Hepatocyte (in vitro differentiated cells): ENCODE measurements around the gene MACROD2. TPM values are rescaled to one million over a fixed set of nuclear protein-coding genes. Genes with fewer than 3 reads are reported as not detected.

ENCODE experiments used
- DNase-seq: peaks from one replicate; pipeline ENCODE4 v3.0.0-alpha.2; 2016; ENCODE audit warnings: low spot score
- H2AFZ ChIP-seq: fragments of 200-600 bp; sonication (generic); 2 replicates; pipeline ENCODE4 v1.6.0; 2016; ENCODE audit warnings: antibody characterized with exemption, mild to moderate bottlenecking
- H3K27ac ChIP-seq: fragments of 200-600 bp; sonication (generic); 2 replicates; pipeline ENCODE4 v1.5.1; 2016; ENCODE audit warnings: mild to moderate bottlenecking
- H3K27me3 ChIP-seq: fragments of 200-600 bp; sonication (generic); 2 replicates; pipeline ENCODE4 v1.6.1; 2016
- H3K36me3 ChIP-seq: fragments of 200-600 bp; sonication (generic); replicated peaks from 2 replicates; pipeline ENCODE4 v1.5.1; 2016; ENCODE audit warnings: low read depth; ENCODE audit not compliant: insufficient read depth
- H3K4me1 ChIP-seq: fragments of 200-600 bp; sonication (generic); 2 replicates; pipeline ENCODE4 v1.5.1; 2016; ENCODE audit warnings: mild to moderate bottlenecking, moderate library complexity; ENCODE audit not compliant: insufficient read depth
- H3K4me2 ChIP-seq: fragments of 200-600 bp; sonication (generic); 2 replicates; pipeline ENCODE4 v1.6.0; 2016
- H3K4me3 ChIP-seq: fragments of 200-600 bp; sonication (generic); 2 replicates; pipeline ENCODE4 v1.5.1; 2016; ENCODE audit warnings: mild to moderate bottlenecking
- H3K79me2 ChIP-seq: fragments of 200-600 bp; sonication (generic); 2 replicates; pipeline ENCODE4 v1.6.0; 2017; ENCODE audit warnings: mild to moderate bottlenecking
- H3K9me2 ChIP-seq: fragments of 200-600 bp; sonication (generic); replicated peaks from 2 replicates; pipeline ENCODE4 v1.6.0; 2017; ENCODE audit warnings: mild to moderate bottlenecking; ENCODE audit not compliant: insufficient read depth
- H3K9me3 ChIP-seq: fragments of 200-600 bp; sonication (generic); 2 replicates; pipeline ENCODE4 v1.5.1; 2016; ENCODE audit warnings: low read depth, mild to moderate bottlenecking
- H4K20me1 ChIP-seq: fragments of 200-600 bp; sonication (generic); 2 replicates; pipeline ENCODE4 v1.6.0; 2016; ENCODE audit warnings: mild to moderate bottlenecking; ENCODE audit not compliant: insufficient read depth, poor library complexity, severe bottlenecking
- EZH2 ChIP-seq: fragments of 200-600 bp; sonication (generic); IDR thresholded peaks from 2 replicates; pipeline ENCODE4 v1.6.1; 2016; ENCODE audit warnings: antibody characterized with exemption, mild to moderate bottlenecking, borderline replicate concordance
- EZH2phosphoT487 ChIP-seq: fragments of 200-600 bp; sonication (generic); IDR thresholded peaks from one replicate; pipeline ENCODE4 v1.6.1; 2018; ENCODE audit warnings: antibody characterized with exemption, mild to moderate bottlenecking, low read depth, moderate library complexity; ENCODE audit not compliant: unreplicated experiment, severe bottlenecking
- WGBS: methylation state at CpG from one replicate; pipeline ENCODE4 v1.1.6; 2016; ENCODE audit warnings: low lambda C conversion rate; ENCODE audit errors: missing lambda C conversion rate; 5-methylcytosine and 5-hydroxymethylcytosine counted together
- polyA plus RNA-seq: library from polyadenylated mRNA; unstranded; fragments of >200 nt; fragmentation: Nextera tagmentation; extraction: Ambion mirVana; gene quantifications from 2 replicates; pipeline ENCODE4 v1.2.1, GENCODE V29; 2016
- total RNA-seq: library from RNA; depleted of rRNA; stranded (reverse); fragments of >200 nt; gene quantifications from 2 replicates; pipeline ENCODE4 v1.2.3, GENCODE V29; 2014
- TF ChIP-seq, protein P1 (sequence below): fragments of 200-600 bp; sonication (generic); IDR thresholded peaks from 2 replicates; pipeline ENCODE4 v1.5.1; 2016; ENCODE audit warnings: antibody characterized with exemption, mild to moderate bottlenecking; ENCODE audit not compliant: poor library complexity

Gene MACROD2
- total and polyA plus RNA-seq, 2 experiments from 2014 or later: 2.4 to 3.1 TPM

DNA sequence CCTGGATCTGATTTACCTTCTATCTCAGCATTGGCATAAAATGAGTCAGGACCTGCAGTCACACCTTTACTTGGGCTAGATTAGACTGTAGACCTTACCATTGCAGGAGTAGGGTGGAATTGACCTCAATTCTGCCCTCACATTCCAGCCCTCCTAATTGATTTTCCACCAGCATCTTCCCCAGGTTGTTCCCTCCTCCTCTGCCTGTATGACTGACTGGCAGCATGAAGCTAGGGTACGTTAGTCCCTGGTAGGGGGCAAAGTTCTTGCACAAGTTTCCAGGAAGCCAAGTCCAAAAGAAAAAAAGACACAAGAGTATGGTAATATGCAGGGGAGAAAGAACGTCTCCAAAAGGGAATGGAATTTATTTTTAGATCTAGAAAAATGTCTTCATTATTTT is 567.7 kb downstream of the MACROD2 start:
- no peaks in the 10 kb centered on the region for H3K79me2 ChIP-seq
- no peaks in the 10 kb centered on the region for H3K4me1 ChIP-seq
- H3K9me2 ChIP-seq: no peaks in the 10 kb centered on the region
- no peak overlapping the region for H3K4me2 ChIP-seq
- no peak for DNase-seq
- TF ChIP-seq, protein P1, sequence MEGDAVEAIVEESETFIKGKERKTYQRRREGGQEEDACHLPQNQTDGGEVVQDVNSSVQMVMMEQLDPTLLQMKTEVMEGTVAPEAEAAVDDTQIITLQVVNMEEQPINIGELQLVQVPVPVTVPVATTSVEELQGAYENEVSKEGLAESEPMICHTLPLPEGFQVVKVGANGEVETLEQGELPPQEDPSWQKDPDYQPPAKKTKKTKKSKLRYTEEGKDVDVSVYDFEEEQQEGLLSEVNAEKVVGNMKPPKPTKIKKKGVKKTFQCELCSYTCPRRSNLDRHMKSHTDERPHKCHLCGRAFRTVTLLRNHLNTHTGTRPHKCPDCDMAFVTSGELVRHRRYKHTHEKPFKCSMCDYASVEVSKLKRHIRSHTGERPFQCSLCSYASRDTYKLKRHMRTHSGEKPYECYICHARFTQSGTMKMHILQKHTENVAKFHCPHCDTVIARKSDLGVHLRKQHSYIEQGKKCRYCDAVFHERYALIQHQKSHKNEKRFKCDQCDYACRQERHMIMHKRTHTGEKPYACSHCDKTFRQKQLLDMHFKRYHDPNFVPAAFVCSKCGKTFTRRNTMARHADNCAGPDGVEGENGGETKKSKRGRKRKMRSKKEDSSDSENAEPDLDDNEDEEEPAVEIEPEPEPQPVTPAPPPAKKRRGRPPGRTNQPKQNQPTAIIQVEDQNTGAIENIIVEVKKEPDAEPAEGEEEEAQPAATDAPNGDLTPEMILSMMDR: no peak
- TF ChIP-seq EZH2 (no peak), EZH2phosphoT487 (no peak)
- no peaks in the 10 kb centered on the region for H3K9me3 ChIP-seq
- WGBS: 84% methylated on average over 2 of the region's 2 CpGs
- no peaks in the 10 kb centered on the region for H3K27me3 ChIP-seq
- H3K27ac ChIP-seq: no peak overlapping the region
- no peak overlapping the region for H3K4me3 ChIP-seq
- H3K36me3 ChIP-seq: no peaks in the 10 kb centered on the region
- H4K20me1 ChIP-seq: no peaks in the 10 kb centered on the region
- H2AFZ ChIP-seq: no peak overlapping the region

DNA sequence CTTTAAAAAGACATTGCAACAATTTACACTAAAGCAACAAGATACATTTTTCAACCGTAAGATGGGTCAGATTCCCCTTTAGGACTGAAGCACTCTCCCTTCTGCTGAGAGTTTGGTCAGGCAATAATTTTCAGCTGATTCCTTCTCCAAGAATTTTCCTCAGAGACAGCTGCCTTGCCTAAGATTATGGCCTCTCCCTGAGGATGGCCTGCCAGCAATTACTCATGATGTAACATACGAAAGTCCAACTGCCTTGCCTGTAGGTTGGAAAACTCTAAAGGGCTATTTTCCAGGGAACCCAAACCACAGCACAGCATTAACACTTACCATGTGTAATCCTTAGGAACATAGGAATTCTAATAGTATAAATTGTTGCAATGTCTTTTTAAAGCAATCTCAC is 571.2 kb downstream of the MACROD2 start:
- Histone ChIP-seq H3K4me3 (no peak overlapping the region), H3K36me3 (no peaks in the 10 kb centered on the region), H3K4me2 (no peak overlapping the region), H3K27me3 (no peaks in the 10 kb centered on the region), H3K9me3 (no peaks in the 10 kb centered on the region), H3K4me1 (peaks cover 6% of the 10 kb centered on the region), H4K20me1 (no peaks in the 10 kb centered on the region), H2AFZ (no peak overlapping the region), H3K27ac (no peak overlapping the region), H3K79me2 (no peaks in the 10 kb centered on the region), H3K9me2 (no peaks in the 10 kb centered on the region)
- DNase-seq: peak; percentile 34
- WGBS: 81% methylated on average over 2 of the region's 2 CpGs
- no peak for TF ChIP-seq EZH2phosphoT487
- TF ChIP-seq EZH2: no peak
- TF ChIP-seq, protein P1: no peak

DNA sequence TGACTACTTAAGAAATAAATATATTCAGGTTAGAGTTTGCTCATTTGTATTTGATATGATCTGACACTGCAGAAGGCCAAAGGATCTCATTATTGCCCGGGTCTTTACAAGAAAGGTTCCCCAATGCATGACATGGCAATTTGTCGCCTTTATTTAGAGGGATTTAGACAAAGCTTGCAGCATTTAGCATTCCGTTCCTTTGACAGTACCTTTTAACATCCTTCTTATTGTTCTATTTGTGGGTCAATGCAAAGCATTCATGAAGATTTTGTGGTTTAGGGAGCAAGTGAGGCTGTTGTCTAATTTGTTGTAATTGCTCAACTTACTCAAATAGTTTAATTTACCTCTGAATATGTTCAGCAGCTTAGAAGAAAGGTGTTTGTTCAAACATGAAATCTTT is 572.9 kb downstream of the MACROD2 start:
- Histone ChIP-seq H4K20me1 (no peaks in the 10 kb centered on the region), H3K4me2 (peak overlapping the region; percentile 50), H3K27me3 (no peaks in the 10 kb centered on the region), H3K79me2 (no peaks in the 10 kb centered on the region), H3K4me3 (no peak overlapping the region), H2AFZ (no peak overlapping the region), H3K36me3 (no peaks in the 10 kb centered on the region), H3K4me1 (peaks cover 6% of the 10 kb centered on the region), H3K9me2 (no peaks in the 10 kb centered on the region), H3K27ac (peak overlapping the region; percentile 9), H3K9me3 (no peaks in the 10 kb centered on the region)
- TF ChIP-seq EZH2phosphoT487: no peak
- no peak for TF ChIP-seq EZH2
- TF ChIP-seq, protein P1: no peak
- no peak for DNase-seq
- 52% methylated on average over 3 of the region's 3 CpGs for WGBS

DNA sequence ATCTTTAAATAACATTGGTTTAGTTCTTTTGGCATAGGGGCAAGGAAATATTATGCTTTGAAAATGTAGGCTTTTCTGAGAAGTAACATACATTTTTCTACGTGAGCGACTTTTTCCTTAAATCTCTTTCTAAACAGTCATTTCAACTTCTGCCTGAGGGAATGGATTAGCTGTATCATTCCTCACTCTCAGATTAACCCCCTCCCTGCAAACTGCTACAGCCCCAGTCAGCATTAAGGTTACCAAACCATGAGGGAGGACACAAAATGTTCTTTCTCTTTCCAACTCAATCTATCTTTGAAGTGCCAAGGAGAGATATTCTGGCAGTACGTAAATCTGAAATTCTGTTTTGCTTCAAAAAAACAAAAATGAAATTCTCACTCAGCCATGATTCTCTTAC is 573.4 kb downstream of the MACROD2 start:
- H3K27me3 ChIP-seq: no peaks in the 10 kb centered on the region
- no peak overlapping the region for H2AFZ ChIP-seq
- 35% methylated on average over 3 of the region's 3 CpGs for WGBS
- TF ChIP-seq, protein P1: no peak
- TF ChIP-seq EZH2phosphoT487 (no peak), EZH2 (no peak)
- H3K4me2 ChIP-seq: peak overlapping the region; percentile 50
- no peaks in the 10 kb centered on the region for H3K79me2 ChIP-seq
- H3K27ac ChIP-seq: peak overlapping the region; percentile 9
- no peak overlapping the region for H3K4me3 ChIP-seq
- H3K4me1 ChIP-seq: peaks cover 6% of the 10 kb centered on the region
- DNase-seq: no peak
- H3K36me3 ChIP-seq: no peaks in the 10 kb centered on the region
- no peaks in the 10 kb centered on the region for H4K20me1 ChIP-seq
- no peaks in the 10 kb centered on the region for H3K9me2 ChIP-seq
- no peaks in the 10 kb centered on the region for H3K9me3 ChIP-seq
